ENCODE data around the gene FBXO11.
"Not testable (repeated sequence)": the region's sequence is repeated elsewhere in the genome, so short reads cannot be mapped to it uniquely, and the experiment has no call there.

The FBXO11 gene
- 46.7 to 111 (median 77.8) reads per million in 17 experiments for total RNA-seq

DNA sequence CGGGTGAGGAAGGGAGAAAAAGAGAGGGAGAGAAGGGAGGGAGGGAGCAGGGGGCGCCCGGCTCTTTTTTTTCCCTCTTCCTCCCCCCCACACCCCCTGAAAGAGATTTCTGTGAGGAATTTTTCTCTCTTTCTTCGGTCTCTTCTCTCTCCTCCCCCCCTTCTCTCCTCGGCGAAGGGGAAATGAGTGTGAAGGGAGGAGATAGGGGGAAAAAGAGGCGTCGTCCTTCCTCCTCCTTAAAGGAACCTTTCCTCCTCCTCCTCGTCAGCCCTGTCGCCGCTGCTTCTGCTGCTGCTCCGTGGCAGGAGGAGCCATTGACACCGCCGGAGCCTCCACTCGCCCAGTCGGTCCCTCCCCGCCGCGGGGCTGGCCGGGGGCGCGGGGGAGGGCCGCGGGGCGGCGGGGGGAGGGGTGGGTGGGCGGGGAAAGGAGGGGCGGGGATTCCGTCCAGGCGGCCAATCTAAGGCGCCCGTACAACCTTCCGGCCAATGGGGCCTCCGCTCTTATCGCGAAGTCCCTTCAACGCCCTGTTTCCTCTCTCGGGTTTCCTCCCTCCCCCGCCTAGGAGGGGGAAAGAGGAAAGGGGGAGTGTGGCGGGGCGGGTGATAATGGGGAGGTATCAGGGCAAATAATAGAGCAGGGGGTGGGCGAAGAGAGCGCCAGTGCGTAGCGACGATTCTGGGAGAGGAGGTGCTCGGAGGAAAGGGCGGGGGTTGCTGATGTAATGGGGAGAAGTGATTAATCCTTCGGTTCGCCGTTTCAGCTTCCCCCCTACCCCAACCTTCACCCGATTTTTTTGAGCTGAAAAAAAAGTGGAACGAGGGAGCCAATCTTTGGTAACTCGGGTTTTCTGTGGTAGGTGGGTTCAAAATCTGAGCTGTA, at the start of gene FBXO11:
FBXO11 (minus strand) TSS at position 342 of the 882 bp plus-strand sequence. CDS start 778 bp downstream, outside the sequence.
- DNase-seq = peak; percentile 98 to 99 (median 98)

DNA sequence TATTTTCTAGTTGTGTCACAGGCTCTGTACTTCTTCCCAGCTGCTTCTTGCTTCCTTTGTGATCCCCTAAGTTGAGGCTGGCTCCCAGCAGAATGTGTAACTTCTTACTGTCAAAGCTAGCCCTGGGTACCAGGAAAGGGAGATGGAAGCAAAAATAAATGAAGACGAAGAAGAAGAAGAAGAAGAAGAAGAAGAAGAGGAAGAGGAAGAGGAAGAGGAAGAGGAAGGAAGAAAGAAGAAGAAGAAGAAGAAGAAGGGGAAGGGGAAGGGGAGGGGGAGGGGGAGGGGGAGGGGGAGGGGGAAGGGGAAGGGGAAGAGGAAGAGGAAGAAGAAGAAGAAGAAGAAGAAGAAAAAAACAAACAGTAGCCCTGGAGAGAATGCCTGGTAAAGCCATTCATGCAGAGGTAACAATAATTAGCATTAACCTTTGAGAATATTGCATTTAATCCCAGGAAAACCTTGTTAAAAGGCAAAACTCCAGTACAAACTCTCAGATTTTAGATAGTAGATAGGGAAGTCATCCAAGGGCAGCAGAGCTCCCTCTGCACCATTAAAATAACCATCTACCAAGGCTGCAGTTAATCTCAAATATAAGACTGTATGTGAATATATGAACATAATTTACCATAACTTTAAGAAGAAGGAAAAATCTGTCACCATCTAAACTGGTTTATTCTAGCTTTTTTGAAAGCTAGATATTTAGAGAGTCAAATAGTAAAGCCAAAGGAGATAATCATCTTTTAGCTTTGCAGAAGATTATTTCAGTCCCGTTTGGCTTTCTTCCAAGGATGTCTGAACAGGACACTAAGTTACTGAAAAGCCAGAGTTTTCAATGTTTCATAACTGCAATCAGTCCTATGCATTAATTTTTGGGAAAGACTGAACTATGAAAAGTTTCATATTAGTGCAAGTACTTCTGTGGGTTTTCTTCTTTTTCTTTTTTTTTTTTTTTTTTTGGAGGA, 44.3 kb upstream of the FBXO11 start:
- no peak for DNase-seq

DNA sequence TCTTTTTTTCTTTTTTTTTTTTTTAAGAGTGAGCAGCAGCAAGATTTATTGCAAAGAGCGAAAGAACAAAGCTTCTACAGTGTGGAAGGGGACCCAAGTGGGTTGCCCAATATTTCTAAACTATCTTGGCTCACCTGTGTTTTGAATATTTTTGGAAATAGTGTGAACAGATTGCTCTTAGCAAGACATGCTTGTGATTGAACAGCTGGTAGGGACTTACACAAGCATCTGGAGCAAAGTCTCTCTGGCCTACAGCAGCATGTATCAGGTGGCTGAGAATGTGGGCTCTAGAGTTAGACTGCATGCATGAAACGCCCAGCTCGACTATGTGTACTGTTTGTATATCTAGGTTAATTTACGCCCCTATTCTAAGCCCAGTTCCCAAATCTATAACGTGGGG, 40.3 kb upstream of the FBXO11 start:
- DNase-seq = no peak

DNA sequence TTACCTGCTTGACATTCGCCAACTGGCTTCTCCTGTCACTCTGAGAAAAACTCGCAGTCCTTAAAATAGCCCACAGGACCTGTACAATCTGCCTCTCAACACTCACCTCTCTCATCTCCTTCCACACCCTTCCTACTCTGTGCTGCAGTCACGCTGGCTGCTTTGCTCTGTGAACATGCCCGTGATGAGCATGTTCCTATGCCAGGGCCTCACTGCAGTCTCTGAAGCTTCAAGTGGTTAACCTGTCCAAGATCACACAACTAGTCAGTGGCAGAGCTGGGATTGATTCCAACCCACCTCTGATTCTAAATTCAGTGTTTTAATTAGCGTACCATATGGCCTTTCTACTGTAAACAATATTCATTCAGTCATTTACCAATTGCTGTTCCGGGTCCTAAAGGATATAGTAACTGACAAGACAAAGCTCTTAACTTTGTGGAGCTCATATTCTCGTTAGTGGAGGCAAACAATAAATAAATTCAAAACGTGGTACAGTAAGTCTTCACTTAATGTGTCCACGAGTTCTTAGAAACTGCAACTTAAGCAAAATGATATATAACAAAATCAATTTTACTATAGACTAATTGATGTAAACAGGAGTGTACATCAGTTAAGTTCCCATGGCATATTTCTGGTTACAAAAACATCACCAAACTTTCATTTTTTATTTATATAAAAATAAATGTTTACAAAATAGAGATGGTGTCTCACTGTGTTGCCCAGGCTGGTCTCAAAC, 38.9 kb upstream of the FBXO11 start:
- no peak for DNase-seq

DNA sequence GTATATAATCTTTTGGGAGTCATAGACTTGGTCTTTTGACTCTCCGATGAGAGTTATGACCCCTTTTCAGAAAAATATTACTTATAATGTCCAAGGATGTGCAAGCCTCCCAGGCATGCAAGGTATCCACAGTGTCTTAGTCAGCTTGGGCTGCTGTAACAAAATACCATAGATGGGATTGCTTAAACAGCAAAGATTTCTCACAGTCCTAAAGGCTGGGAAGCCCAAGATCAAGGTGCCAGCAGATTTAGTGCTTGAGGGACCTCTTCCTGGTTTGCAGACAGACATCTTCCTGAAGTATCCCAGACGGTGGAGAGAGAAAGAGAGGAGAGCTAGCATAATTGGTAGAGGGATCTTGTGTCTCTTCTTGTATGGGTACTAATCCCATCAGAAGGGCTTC, 35.6 kb upstream of the FBXO11 start:
- no peak for DNase-seq

DNA sequence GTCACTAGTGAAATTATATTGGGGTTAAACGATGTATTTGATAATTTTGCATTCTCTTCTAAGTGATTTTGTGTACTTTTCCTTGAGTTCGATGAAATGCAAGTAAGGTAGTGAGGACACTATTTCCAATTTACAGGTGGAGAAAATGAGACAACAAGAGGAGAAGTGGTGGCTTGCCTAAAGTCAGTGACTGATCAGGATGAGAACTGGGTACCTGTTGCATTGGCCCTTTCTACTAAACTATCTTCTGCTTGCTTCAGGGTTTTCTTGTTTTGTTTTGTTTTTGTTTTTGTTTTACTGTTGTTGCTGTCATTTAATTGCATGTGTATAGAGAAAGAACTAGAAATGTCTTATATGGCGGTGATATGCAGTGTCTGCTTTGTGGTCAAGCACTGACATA, 31.4 kb upstream of the FBXO11 start:
- no peak for DNase-seq

DNA sequence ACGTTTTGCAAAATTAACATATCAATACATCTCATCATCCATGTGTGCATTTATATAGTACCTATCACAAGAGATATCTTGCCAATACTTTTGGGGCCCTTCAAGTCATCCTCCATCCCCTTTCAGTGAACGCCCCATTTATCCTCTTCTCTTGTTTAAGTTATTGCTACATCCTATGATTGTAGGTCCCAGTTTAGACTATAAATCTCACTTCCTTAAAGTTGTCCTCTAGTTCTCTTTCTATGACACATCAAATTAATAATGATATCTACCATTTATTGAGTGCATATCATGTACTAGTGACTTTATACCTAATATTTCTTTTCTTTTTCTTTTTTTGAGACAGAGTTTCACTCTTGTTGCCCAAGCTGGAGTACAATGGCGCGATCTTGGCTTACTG, 28.8 kb upstream of the FBXO11 start:
- DNase-seq = peak in 2 of 4 experiments; percentile 40 to 49

DNA sequence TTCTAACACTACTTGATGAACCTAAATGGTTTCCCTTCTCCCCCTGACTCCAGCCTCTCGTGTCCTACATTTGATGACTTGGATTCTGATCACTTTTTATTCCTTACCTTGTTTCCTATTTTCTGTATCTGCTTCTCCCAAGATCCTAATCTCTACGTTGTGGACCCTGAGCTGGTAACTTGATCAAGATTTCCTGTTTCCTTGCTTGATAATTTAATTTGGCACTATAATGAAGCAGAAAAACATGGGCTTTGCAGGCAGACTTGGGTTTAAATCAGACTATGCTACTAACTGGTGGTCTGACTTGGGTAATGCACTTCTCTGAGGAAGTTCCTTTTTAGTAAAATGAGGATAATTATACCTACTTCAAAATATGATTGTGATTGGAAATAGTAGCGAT, 11.7 kb upstream of the FBXO11 start:
- no peak for DNase-seq

DNA sequence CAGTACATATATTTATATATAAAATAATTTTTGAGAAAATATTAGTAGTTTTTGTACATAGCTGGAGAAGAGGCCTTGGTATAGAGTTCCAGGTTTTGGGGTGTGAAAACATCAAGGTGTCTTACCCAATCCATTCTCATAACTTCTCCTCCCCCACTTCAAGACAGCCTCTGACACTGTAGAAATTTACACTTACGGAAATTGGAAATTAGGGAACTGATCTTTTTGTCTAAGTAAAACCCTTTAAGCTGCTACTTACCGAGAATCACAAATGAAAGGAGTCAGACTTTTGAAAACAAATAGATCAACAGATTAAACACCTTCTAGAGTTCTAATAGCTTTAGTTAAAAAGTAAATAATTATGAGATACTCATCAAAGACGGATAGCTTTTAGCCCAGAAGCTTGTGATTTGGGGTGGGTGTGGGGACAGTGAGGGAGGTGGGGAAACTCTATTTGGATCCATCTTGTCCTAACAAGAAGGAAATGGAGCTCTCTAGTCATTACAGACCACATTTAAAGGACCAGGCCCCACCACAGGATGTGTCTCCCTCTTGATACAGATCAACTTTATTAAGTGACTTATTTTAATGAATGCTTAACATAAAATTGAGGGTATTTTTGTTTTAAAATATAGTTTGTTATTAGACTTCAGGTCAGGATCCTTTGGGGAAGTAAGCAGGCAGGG, 11.1 kb upstream of the FBXO11 start:
- peak; percentile 11 to 61 (median 44) for DNase-seq

DNA sequence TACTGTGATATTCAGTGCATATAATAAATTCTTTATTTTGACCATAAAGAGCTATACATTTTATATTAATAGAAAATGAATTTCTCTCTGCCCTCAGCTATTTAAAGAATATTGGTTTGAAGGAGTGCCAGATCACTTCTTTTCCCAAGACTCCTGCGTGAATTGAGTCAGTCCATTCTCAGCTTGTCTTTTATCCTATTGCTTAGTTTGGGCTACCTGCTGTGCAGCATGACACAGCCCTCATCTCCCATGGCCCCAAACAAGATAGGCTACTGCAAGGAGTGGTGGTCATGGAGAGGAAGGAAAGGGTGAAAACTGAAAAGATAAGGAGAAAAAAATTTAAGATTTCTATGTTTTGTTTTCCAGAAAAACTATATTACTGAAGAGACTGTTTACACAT, 10.1 kb upstream of the FBXO11 start:
- DNase-seq = no peak

DNA sequence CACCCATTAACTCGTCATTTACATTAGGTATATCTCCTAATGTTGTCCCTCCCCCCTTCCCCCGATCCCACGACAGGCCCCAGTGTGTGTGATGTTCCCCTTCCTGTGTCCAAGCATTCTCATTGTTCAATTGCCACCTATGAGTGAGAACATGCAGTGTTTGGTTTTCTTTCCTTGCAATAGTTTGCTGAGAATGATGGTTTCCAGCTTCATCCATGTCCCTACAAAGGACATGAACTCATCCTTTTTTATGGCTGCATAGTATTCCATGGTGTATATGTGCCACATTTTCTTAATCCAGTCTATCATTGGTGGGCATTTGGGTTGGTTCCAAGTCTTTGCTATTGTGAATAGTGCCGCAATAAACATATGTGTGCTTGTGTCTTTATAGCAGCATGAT, 4.4 kb upstream of the FBXO11 start:
- not testable (repeated sequence) for DNase-seq

DNA sequence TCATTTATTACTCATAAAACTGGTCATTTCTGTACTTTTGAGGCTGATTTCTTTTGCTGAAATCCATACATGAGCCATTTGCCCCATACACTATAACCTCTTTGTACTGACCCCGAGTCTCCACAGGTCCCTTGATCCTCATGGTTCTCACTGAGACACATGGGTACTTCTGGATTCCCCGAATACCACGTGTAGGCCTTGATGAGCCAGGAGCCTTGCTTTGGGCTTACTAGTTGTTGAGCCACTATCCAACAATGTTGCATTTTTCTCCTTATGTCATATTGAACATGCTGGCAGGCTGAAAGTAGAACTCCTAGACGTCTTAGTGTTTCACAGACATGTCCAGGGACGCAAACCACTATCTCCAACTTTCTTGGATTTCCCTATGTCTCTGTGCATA, 2.4 kb upstream of the FBXO11 start:
- no peak for DNase-seq

DNA sequence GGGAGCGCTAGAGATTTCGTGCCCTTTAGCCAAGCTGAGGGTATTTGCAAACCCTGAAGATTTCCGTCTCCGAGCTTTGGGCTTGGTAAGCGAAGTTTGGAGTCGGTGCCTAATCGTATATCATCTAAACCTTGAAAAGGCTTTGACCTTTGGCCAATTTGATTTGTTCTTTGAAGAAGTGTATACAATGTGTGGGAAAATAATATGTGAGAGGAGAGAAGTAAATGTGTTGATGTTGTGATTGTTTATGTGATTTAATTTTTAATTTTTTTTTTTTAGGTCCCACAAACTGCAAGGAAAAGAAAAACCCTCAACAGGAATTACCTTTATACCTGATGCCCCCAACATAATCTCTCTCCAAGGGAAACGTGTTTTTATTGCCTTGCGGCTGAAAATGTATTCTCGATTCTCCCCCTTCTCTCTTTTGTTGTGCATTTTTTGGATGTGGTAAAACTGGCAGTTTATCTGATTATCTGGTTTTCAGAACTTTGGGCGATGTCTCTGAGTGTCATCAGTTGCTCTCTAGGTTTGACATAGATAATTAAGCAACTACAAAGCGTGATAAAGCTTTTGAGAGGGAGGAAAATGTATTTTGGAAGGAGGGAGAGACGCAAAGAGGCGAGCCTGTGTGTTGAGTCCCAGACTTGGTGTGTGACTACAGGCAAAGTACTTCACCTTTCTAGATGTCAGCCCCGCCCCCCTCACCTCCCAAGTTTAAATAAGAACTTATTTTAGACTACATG, 912 bp upstream of the FBXO11 start:
- DNase-seq = no peak

DNA sequence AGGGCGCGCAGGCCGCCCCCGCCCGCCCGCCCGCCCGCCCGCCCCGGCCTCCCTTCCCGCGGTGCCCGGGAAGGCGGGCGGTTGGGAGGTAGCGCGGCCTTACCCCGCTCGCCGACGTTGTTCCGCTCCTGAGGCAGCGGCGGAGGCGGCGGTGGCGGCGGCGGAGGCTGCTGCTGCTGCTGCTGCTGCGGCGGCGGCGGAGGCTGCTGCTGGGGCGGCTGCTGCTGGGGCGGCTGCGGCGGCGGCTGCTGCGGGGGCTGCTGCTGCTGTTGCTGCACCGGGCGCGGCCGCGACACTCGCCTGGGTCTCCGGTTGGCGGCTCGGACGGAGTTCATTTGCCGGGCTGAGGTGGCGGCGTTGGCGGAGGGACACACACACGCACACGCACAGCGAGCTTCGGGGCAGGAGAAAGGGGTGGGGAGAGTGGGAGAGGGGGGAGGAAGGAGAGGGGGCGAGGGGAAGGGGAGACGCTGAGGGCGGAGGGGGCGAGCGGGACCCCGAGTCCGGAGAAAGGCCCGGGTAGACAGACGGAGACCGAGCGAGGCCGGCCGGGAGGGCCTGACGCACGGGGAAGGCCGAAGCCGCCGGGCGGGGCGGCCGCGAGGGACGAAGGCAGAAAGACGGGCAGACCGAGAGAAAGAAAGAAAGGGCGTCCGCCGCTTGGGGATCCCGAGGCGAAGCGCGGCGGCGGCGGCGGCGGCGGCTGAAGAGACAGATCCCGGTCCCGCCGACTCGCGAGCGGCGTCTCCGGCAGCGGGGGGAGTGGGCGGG, 727 bp downstream of the FBXO11 start:
- DNase-seq = peak; percentile 61 to 83 (median 72)

DNA sequence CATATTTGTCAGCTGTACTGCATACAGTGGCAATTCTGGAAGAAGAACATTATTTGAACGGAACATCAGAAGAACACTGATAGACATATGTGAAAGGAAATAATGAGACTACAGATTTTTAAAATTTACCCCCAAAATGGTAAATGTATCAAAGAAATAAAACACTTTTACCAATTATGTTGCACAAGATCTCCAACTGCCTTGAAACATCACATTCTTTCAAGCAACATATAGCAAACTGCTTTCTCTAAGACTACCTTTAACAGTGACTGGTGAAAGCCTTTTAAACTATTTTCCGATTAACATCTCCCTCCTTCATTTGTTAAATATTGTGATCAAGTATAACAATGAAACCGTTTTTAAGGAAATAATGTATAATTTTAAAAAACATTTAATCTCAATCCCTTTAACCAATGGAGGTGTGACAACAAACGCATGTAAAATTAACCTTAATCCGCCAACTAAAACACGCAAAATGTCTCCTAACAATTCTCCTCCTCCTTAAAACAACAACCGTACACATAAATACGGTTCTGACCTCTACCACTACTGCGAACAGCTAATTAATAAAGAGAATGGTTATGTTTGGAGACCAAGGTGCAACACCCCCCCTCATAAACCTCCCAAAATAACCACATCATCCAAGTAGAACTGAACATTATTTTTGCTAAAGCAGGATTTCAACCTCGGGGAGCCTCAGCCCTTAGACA, 2.4 kb downstream of the FBXO11 start:
- DNase-seq = no peak

DNA sequence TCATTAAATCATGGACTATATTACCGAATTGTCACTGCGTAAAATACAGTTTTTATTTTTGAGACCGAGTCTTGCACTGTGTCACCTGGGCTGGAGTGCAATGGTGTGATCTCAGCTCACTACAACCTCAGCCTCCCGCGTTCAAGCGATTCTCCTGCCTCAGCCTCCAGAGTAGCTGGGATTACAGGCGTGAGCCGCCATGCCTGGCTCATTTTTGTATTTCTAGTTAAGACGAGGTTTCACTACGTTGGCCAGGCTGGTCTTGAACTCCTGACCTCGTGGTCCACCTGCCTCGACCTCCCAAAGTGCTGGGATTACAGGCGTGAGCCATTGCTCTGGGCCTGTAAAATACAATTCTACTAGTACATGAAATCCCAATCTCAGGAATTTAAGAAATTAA, 4.4 kb downstream of the FBXO11 start:
- DNase-seq = not testable (repeated sequence)

DNA sequence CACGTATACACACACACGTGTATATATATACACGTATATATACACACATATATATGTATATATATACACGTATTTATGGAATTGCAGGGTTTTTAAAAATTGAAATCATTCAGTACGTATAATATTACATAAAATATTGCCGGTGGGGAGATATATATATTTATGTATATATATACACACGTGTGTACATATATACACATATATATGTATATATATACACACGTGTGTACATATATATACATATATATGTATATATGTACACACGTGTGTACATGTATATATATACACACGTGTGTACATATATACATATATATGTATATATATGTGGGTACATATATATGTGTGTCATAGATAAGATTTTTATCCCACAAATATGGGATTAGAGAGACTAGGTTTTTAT, 5.4 kb downstream of the FBXO11 start:
- DNase-seq = no peak

DNA sequence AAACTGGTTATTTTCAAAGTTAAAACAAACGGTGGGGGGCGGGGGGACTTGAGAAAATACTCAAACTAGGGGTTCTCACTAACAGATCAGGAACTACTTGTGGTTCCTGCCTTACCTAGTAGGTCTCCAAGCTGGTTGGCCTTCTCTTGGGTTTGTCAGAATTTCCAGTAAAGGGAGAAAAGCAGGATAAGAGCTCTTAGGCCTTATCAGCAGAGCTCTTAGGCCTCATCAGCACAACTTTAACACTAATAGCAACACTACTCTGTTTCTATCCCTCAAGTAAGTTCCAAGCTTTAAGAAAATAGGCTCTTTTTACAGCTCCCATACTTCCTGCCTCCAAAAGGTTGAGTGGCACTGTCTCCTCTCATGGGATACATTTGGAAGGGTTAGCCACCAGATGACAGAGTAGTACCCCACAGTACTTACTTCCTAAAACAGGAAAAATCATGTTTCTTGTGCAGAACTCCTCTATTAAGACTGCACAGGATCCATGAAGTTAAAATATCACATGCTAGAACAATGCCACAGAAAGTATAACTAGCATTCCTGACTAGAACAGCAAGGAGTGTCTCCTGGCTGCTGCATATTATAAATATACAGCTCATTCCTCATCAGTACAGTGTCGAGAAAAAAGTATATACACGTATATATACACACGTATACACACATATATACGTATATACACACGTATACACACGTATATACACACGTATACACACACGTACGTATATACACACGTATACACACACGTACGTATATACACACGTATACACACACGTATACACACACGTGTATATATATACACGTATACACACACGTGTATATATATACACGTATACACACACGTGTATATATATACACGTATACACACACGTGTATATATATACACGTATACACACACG, 6.1 kb downstream of the FBXO11 start:
- peak in 3 of 4 experiments; percentile 13 to 50 (median 49) for DNase-seq

Measured in suppressor macrophage (primary cell).